Measurements from ENCODE around the gene PRCC. TPM values are rescaled to one million over a fixed set of nuclear protein-coding genes. Genes with fewer than 3 reads are reported as not detected.

The PRCC gene
- total and polyA plus RNA-seq, 2 of the 13 experiments (the other 11 are each of a cell fraction or from before 2014, with no cell fraction given) = 24.2 to 40.5 TPM

DNA sequence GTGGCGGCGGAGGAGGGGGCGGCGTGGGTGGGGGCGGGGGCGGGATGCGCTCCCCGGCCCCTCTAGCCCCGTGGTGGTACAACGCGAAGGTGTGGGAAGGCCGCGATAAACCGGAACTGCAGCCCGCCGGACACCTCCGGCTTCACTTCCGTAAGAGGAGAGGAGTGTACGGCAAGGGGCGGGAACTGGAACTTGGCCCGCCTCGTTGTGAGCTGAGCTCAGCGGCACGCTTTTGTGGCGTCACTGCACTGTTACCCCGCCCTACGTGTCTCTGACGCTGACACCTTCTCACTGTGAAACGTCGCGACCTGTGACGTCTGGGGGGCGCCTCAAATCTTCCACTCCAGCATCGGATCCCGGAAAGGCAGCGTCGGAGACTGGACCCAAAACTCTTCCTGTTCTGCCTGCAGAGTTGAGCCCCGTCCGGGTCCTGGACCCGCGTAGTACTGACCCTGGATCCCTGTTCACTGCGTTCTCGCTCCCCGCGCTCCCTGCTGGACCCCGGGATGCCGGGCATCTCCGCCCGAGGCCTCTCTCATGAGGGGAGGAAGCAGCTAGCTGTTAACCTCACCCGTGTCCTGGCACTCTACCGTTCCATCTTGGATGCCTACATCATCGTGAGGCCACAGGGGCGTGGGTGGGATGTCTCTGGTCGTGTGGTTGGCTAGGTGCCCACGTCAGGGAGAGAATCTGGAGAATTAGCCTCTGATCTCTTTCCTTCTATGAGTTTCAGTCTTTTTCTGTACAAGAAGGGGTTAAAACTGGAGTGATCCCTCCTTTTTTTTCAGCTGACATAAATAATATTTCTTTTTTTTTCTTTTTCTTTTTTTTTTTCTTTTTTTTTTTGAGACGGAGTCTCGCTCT, 38.5 kb upstream of the PRCC start, which contains the start of gene ISG20L2 (continued):
- TF ChIP-seq BORCS8-MEF2B (CRISPR knock-in tag; IDR thresholded peaks at IDR 0.05) = no peak; the same call in 1 of the 2 replicates
- TF ChIP-seq CCAR2 (optimal IDR thresholded peaks at IDR 0.05; ENCODE audit: low read depth, low read length) = no peak
- TF ChIP-seq HNF4A (CRISPR knock-in tag; IDR thresholded peaks at IDR 0.05) = 0 out of 2 replicates have a peak, but pooled peaks have one; percentile 29
- peak; percentile 85; the same call in 1 of the 2 replicates for TF ChIP-seq SP4 (CRISPR knock-in tag; IDR thresholded peaks at IDR 0.05)
- TF ChIP-seq ADNP (CRISPR knock-in tag; IDR thresholded peaks at IDR 0.05) = no peak
- TF ChIP-seq ZNF264 (CRISPR knock-in tag; IDR thresholded peaks at IDR 0.05) = no peak
- no peak for TF ChIP-seq RFX1 (IDR thresholded peaks at IDR 0.05)
- peak; percentile 82 for TF ChIP-seq BHLHE40 (IDR thresholded peaks at IDR 0.05; ENCODE audit: low read length)
- TF ChIP-seq ONECUT2 (CRISPR knock-in tag; IDR thresholded peaks at IDR 0.05) = no peak
- no peak for TF ChIP-seq JARID2 (CRISPR knock-in tag; IDR thresholded peaks at IDR 0.05; ENCODE audit: insufficient replicate concordance)
- TF ChIP-seq ZNF790 (CRISPR knock-in tag; IDR thresholded peaks at IDR 0.05; ENCODE audit: borderline replicate concordance) = no peak
- TF ChIP-seq, protein P1, sequence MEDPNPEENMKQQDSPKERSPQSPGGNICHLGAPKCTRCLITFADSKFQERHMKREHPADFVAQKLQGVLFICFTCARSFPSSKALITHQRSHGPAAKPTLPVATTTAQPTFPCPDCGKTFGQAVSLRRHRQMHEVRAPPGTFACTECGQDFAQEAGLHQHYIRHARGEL (CRISPR knock-in tag; IDR thresholded peaks at IDR 0.05) = no peak
- TF ChIP-seq POLR2AphosphoS5 (IDR thresholded peaks at IDR 0.05; ENCODE audit: low read depth, low read length) = peak; percentile 49
- no peak for TF ChIP-seq NR3C1 (CRISPR knock-in tag; IDR thresholded peaks at IDR 0.05)
- TF ChIP-seq SOX6 (IDR thresholded peaks at IDR 0.05) = no peak
- peak; percentile 30; the same call in 1 of the 2 replicates for TF ChIP-seq SOX6 (CRISPR knock-in tag; IDR thresholded peaks at IDR 0.05)
- no peak for TF ChIP-seq ZNF761 (CRISPR knock-in tag; conservative IDR thresholded peaks at IDR 0.05)
- TF ChIP-seq U2AF1 (optimal IDR thresholded peaks at IDR 0.05; ENCODE audit: low read depth, low read length) = peak; percentile 51
- peak; percentile 90 for TF ChIP-seq SAP130 (CRISPR knock-in tag; IDR thresholded peaks at IDR 0.05; ENCODE audit: low read depth)
- TF ChIP-seq, protein P2, sequence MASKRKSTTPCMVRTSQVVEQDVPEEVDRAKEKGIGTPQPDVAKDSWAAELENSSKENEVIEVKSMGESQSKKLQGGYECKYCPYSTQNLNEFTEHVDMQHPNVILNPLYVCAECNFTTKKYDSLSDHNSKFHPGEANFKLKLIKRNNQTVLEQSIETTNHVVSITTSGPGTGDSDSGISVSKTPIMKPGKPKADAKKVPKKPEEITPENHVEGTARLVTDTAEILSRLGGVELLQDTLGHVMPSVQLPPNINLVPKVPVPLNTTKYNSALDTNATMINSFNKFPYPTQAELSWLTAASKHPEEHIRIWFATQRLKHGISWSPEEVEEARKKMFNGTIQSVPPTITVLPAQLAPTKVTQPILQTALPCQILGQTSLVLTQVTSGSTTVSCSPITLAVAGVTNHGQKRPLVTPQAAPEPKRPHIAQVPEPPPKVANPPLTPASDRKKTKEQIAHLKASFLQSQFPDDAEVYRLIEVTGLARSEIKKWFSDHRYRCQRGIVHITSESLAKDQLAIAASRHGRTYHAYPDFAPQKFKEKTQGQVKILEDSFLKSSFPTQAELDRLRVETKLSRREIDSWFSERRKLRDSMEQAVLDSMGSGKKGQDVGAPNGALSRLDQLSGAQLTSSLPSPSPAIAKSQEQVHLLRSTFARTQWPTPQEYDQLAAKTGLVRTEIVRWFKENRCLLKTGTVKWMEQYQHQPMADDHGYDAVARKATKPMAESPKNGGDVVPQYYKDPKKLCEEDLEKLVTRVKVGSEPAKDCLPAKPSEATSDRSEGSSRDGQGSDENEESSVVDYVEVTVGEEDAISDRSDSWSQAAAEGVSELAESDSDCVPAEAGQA (IDR thresholded peaks at IDR 0.05; ENCODE audit: low read depth) = peak; percentile 100
- TF ChIP-seq, protein P2 (CRISPR knock-in tag; IDR thresholded peaks at IDR 0.05; ENCODE audit: borderline replicate concordance) = no peak
- no peak for TF ChIP-seq ZNF136 (CRISPR knock-in tag; IDR thresholded peaks at IDR 0.05; ENCODE audit: low read depth)
- no peak for TF ChIP-seq ARID2 (CRISPR knock-in tag; IDR thresholded peaks at IDR 0.05; ENCODE audit: borderline replicate concordance)
- no peak for TF ChIP-seq ZNF205 (CRISPR knock-in tag; IDR thresholded peaks at IDR 0.05)
- no peak for TF ChIP-seq NFIB (CRISPR knock-in tag; IDR thresholded peaks at IDR 0.05; ENCODE audit: borderline replicate concordance)
- TF ChIP-seq ZKSCAN8 (CRISPR knock-in tag; IDR thresholded peaks at IDR 0.05; ENCODE audit: borderline replicate concordance) = no peak
